Measurements from ENCODE around the gene SETBP1.

DNA sequence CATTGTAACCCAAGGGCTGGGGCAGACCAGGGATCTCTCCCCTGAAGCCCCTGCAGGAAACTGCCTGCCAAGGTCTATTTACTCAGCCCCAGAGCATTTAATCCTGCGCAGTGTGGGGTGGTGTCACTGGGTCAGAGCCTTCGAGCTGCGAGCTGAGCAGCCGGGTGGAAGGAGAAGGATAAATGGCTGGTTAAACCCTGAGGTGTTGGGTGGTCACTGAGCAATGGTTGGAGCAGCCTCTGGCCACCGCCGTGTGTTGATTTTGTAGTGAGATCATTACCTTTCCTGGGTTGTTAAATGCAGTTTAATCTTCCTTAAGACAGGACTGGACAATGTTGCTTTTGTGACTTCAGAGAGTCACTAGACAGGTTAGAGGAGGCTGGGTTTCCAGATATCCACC lies 98.1 kb downstream of the SETBP1 start:
- TF ChIP-seq, protein P1, sequence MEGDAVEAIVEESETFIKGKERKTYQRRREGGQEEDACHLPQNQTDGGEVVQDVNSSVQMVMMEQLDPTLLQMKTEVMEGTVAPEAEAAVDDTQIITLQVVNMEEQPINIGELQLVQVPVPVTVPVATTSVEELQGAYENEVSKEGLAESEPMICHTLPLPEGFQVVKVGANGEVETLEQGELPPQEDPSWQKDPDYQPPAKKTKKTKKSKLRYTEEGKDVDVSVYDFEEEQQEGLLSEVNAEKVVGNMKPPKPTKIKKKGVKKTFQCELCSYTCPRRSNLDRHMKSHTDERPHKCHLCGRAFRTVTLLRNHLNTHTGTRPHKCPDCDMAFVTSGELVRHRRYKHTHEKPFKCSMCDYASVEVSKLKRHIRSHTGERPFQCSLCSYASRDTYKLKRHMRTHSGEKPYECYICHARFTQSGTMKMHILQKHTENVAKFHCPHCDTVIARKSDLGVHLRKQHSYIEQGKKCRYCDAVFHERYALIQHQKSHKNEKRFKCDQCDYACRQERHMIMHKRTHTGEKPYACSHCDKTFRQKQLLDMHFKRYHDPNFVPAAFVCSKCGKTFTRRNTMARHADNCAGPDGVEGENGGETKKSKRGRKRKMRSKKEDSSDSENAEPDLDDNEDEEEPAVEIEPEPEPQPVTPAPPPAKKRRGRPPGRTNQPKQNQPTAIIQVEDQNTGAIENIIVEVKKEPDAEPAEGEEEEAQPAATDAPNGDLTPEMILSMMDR (IDR thresholded peaks at IDR 0.05; ENCODE audit: low read depth, low read length), result no peak
- TF ChIP-seq POLR2A (IDR thresholded peaks at IDR 0.05; ENCODE audit: extremely low read depth, insufficient read length), result no peak

Measured in NB4 (cell line).